ES-I3 (cell line): Measurements from ENCODE around the gene IL23R.

Experiments used
- H3K36me3 ChIP-seq: 2 replicates; pipeline ENCODE4 v1.6.1; 2013; ENCODE audit warnings: mild to moderate bottlenecking, low read length, control low read depth, moderate library complexity; ENCODE audit not compliant: insufficient read depth
- H3K4me1 ChIP-seq: 2 replicates; pipeline ENCODE4 v1.6.1; 2013; ENCODE audit warnings: mild to moderate bottlenecking, control low read depth, low read length; ENCODE audit not compliant: insufficient read depth
- H3K9ac ChIP-seq: 2 replicates; pipeline ENCODE4 v1.6.1; 2013; ENCODE audit warnings: low read depth, mild to moderate bottlenecking, low read length, moderate library complexity
- H3K9me3 ChIP-seq: 2 replicates; pipeline ENCODE4 v1.6.1; 2013; ENCODE audit warnings: mild to moderate bottlenecking, low read length, moderate library complexity; ENCODE audit not compliant: control insufficient read depth, insufficient read depth

IL23R gene

DNA sequence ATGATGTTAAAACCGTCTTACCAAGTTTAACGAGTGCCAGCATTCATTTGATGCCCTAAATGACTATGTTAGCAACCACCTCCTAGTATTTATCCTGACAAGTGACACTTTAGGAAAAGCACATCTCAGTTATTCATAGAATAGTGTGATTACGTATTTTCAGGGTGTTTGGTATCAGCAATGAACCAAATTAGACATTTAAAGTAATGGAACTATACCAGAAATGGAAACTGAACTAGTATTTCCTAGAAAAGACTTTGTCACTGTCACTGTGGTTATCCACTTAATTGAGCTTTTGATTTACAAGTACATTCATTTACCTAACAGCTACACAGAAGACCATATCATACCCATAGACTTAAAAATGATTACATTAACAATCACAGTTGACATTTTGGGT lies 137.8 kb downstream of the IL23R start:
- Histone ChIP-seq H3K36me3 (no peaks in the 10 kb centered on the region), H3K4me1 (no peaks in the 10 kb centered on the region), H3K9ac (no peak overlapping the region), H3K9me3 (no peaks in the 10 kb centered on the region; the same call in 1 of the 2 replicates)

DNA sequence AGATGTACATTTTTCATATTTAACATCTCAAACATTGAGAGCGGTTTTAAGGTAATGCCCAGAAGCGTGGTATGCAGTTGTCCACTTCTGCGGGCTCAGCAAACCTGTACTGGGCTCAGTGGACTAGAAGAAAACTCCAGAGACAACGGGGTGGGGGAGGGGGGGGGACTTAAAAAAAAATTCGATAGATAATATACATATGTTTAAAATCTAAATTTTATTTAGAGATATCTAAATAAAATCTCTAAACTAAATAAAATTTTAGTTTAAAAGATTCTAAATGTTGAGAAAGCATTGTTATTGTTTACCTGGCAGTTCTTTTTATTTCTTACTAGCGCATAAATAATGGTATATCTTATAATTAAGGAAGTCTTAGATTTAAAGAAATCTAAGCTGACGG lies 140.3 kb downstream of the IL23R start:
- Histone ChIP-seq H3K9ac (no peak overlapping the region), H3K9me3 (no peaks in the 10 kb centered on the region; the same call in 1 of the 2 replicates), H3K4me1 (no peaks in the 10 kb centered on the region), H3K36me3 (no peaks in the 10 kb centered on the region)

DNA sequence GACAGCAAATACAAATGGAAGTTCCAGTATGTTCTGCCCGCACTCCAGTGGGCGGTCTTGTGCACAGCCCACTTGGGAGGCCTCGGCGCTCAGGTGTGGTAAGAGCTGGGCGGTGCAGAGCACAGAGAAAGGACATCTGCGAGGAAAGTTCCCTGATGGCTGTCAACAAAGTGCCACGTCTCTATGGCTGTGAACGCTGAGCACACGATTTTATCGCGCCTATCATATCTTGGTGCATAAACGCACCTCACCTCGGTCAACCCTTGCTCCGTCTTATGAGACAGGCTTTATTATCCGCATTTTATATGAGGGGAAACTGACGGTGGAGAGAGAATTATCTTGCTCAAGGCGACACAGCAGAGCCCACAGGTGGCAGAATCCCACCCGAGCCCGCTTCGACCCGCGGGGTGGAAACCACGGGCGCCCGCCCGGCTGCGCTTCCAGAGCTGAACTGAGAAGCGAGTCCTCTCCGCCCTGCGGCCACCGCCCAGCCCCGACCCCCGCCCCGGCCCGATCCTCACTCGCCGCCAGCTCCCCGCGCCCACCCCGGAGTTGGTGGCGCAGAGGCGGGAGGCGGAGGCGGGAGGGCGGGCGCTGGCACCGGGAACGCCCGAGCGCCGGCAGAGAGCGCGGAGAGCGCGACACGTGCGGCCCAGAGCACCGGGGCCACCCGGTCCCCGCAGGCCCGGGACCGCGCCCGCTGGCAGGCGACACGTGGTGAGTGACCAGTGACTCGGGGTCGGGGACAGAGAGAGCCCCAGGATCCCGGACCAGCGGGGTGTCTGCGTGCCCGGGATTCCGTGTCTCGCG lies 141.2 kb downstream of the IL23R start, which contains the start of gene IL12RB2:
TSS of gene IL12RB2 (plus strand) at position 623 of the 810 bp plus-strand sequence. CDS start 12,496 bp downstream, outside the sequence.
- Histone ChIP-seq H3K36me3 (no peaks in the 10 kb centered on the region), H3K9ac (peak within 1 kb of the TSS; percentile 66)

DNA sequence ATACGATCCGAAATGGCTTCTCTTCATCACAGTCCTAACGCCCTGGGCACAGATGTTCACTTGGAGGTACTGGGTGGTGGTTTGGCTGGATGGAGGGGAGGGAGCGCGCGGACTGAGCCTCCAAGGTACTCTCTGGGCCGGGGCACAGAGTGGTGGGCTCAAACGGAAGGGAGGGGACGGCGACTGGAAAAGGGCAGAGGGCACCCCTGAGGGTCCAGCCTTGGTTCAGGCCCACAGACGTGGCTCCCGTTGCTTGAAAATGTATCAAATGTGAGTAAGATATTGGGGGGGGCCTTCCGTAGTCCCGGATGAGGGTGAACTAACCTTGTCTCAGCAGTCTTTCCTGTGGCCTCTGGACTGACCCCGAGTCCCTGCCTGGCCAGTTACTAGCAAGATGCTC lies 141.9 kb downstream of the IL23R start:
- Histone ChIP-seq H3K4me1 (no peaks in the 10 kb centered on the region), H3K36me3 (no peaks in the 10 kb centered on the region), H3K9me3 (no peaks in the 10 kb centered on the region; the same call in 1 of the 2 replicates), H3K9ac (peak overlapping the region; percentile 66; the same call in 1 of the 2 replicates)

More for the DNA sequence above, 141.2 kb downstream of the IL23R start, which contains the start of gene IL12RB2:
- Histone ChIP-seq H3K4me1 (no peaks in the 10 kb centered on the region), H3K9me3 (no peaks in the 10 kb centered on the region; the same call in 1 of the 2 replicates)
